ENCODE results near the gene UQCRQ.

DNA sequence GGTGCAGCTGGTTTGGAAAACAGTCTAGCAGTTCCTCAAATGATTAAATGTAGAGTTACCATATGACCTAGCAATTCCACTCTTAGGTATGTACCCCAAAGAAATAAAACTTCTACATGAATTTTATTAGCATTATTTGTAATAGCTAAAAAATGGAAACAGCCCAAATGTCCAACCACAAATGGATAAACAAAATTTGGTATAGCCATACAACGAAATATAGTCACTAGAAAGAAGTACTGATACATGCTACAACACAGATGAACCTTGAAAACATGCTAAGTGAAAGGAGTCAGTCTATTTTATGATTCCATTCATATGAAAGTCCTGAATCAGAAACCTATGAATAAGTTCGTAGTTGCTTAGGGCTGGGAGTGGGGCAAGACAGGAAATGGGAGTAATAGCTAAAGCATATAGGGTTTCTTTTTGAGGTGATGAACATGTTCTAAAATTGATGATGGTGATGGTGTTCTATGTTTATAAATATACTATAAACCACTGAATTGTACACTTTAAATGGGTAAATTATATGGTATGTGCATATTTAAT lies 6.5 kb upstream of the UQCRQ start:
- TF ChIP-seq, protein P1, sequence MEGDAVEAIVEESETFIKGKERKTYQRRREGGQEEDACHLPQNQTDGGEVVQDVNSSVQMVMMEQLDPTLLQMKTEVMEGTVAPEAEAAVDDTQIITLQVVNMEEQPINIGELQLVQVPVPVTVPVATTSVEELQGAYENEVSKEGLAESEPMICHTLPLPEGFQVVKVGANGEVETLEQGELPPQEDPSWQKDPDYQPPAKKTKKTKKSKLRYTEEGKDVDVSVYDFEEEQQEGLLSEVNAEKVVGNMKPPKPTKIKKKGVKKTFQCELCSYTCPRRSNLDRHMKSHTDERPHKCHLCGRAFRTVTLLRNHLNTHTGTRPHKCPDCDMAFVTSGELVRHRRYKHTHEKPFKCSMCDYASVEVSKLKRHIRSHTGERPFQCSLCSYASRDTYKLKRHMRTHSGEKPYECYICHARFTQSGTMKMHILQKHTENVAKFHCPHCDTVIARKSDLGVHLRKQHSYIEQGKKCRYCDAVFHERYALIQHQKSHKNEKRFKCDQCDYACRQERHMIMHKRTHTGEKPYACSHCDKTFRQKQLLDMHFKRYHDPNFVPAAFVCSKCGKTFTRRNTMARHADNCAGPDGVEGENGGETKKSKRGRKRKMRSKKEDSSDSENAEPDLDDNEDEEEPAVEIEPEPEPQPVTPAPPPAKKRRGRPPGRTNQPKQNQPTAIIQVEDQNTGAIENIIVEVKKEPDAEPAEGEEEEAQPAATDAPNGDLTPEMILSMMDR (IDR thresholded peaks at IDR 0.05; ENCODE audit: low read length), result no peak
- TF ChIP-seq EZH2 (IDR thresholded peaks at IDR 0.05; ENCODE audit: borderline replicate concordance, low read length), result no peak

Data from OCI-LY1 (cell line).